CD4-positive, alpha-beta memory T cell (primary cell): ENCODE measurements around the gene SUCLA2. TPM values are rescaled to one million over a fixed set of nuclear protein-coding genes. Genes with fewer than 3 reads are reported as not detected.
A peak's percentile ranks its signal among the peaks of the same experiment; 100 is the strongest.

Experiments
- CTCF ChIA-PET: fragments of 350-600 bp; sonication (Branson Sonifier 250); formaldehyde crosslinking; loops from one replicate; lab custom pipeline; 2021; ENCODE audit warnings: inconsistent platforms; ENCODE audit not compliant: partially characterized antibody; lab: Charles Lee
- POLR2A ChIA-PET: fragments of 350-600 bp; sonication (Branson Sonifier 250); formaldehyde crosslinking; loops from one replicate; lab custom pipeline; 2021; ENCODE audit not compliant: partially characterized antibody; lab: Charles Lee
- DNase-seq, 5 donors: peaks; one replicate each; pipeline versions ENCODE4 v3.0.0 to v3.0.0-alpha.2; 2020 to 2022; ENCODE audit warnings: mixed read lengths in 1 of 5
- H3K27ac ChIP-seq: one replicate; pipeline ENCODE4 v1.7.0; 2013; ENCODE audit warnings: low read depth, low read length
- H3K27me3 ChIP-seq: 2 replicates; pipeline ENCODE4 v1.7.0; 2013; ENCODE audit warnings: mild to moderate bottlenecking, low read length, moderate library complexity; ENCODE audit not compliant: insufficient read depth
- H3K36me3 ChIP-seq: 2 replicates; pipeline ENCODE4 v1.7.0; 2013; ENCODE audit warnings: mild to moderate bottlenecking, low read length, moderate library complexity; ENCODE audit not compliant: insufficient read depth
- H3K4me1 ChIP-seq: 2 replicates; pipeline ENCODE4 v1.7.0; 2013; ENCODE audit warnings: mild to moderate bottlenecking, low read length, moderate library complexity; ENCODE audit not compliant: insufficient read depth
- H3K4me3 ChIP-seq, 2 donors: one replicate each; pipeline ENCODE4 v1.7.0; 2013; ENCODE audit warnings: low read length in 2 of 2, mild to moderate bottlenecking in 1 of 2
- H3K9me3 ChIP-seq, 2 donors: one replicate each; pipeline ENCODE4 v1.7.0; 2013; ENCODE audit warnings: low read length in 2 of 2, control low read depth in 1 of 2; ENCODE audit not compliant: control insufficient read depth in 1 of 2
- H3K27ac Mint-ChIP-seq, 7 donors: one replicate each; pipeline ENCODE4 v1.8.0; 2020 to 2021; ENCODE audit warnings: mixed read lengths in 7 of 7, mild to moderate bottlenecking in 6 of 7, inconsistent platforms in 3 of 7, moderate library complexity in 3 of 7
- H3K27me3 Mint-ChIP-seq, 2 donors: one replicate each; pipeline ENCODE4 v1.8.0; 2020 to 2021; ENCODE audit warnings: mixed read lengths in 2 of 2
- H3K36me3 Mint-ChIP-seq, 2 donors: one replicate each; pipeline ENCODE4 v1.8.0; 2020 to 2021; ENCODE audit warnings: mixed read lengths in 2 of 2, inconsistent platforms in 1 of 2, mild to moderate bottlenecking in 1 of 2
- H3K4me1 Mint-ChIP-seq, 4 donors: one replicate each; pipeline ENCODE4 v1.8.0; 2020 to 2021; ENCODE audit warnings: mixed read lengths in 4 of 4, mild to moderate bottlenecking in 1 of 4
- H3K4me3 Mint-ChIP-seq, 8 donors: one replicate each; pipeline ENCODE4 v1.8.0; 2020 to 2021; ENCODE audit warnings: mixed read lengths in 8 of 8, mild to moderate bottlenecking in 7 of 8, moderate library complexity in 6 of 8, inconsistent platforms in 3 of 8
- H3K9me3 Mint-ChIP-seq, 8 donors: one replicate each; pipeline ENCODE4 v1.8.0; 2020 to 2021; ENCODE audit warnings: mixed read lengths in 8 of 8, mild to moderate bottlenecking in 5 of 8, inconsistent platforms in 3 of 8, moderate library complexity in 1 of 8
- intact Hi-C: fragments of 100-400 bp; cut with micrococcal nuclease; formaldehyde crosslinking; loops from one replicate; pipeline ENCODE4 v1.15.1; 2023
- polyA plus RNA-seq, 2 donors: library from polyadenylated mRNA; unstranded; fragments of 300-500 nt; fragmentation: Illumina TruSeq; gene quantifications; one replicate each; pipeline ENCODE4 v1.2.3, GENCODE V29; 2021
- total RNA-seq, 2 experiments: library from RNA; stranded (reverse); gene quantifications; one replicate each; pipeline ENCODE4 v1.2.3, GENCODE V29; 2021

The SUCLA2 gene
- total and polyA plus RNA-seq, 4 experiments from 2014 or later = 16.2 to 29.7 (median 28.7) TPM

DNA sequence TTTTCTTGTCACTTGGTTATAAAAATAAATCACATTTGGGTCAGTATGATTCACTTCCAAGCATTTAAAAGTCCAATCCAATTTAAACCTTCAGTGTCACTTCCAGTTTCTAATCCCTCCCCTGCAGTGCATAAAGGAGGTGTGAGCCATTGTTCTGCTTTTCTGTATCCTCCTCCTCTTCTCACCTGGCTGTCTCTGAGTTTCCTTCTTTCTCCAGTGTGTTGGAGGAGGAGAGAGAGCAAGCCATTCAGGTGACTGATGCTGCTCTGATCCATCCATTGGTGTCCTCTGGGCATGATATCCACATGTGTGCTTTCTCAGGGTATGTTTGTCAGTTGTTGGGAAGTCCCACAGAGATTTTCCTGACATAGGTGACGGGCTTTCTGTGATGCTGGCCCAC lies 37.7 kb upstream of the SUCLA2 start:
- H3K4me1 Mint-ChIP-seq = peaks cover 13 to 41% (median 29%) of the 10 kb centered on the region in 4 donors
- H3K36me3 ChIP-seq = peaks cover 4% of the 10 kb centered on the region
- H3K4me3 ChIP-seq = no peak overlapping the region
- no peak for DNase-seq
- H3K27ac Mint-ChIP-seq = peak overlapping the region; percentile 95 to 99 (median 97)
- no peaks in the 10 kb centered on the region for H3K27me3 ChIP-seq
- no peaks in the 10 kb centered on the region for H3K27me3 Mint-ChIP-seq
- H3K27ac ChIP-seq = peak overlapping the region; percentile 94
- ChIA-PET CTCF (interaction anchor here (0.6 to 3.6 kb wide), 23 partner anchors 10 to 778 kb away, joined by 3 to 49 read pairs (median 4); partner anchors contain the start of genes ITM2B and MED4), POLR2A (interaction anchor here (1.2 to 2.6 kb wide), 3 partner anchors 9 to 265 kb away, joined by 5 to 39 read pairs (median 11); partner anchors contain the start of genes MED4 and RB1)
- intact Hi-C loops = loop anchor here (1.0 to 10.0 kb wide), 11 partner anchors 37 to 1896 kb away; partner anchors contain the start of genes CAB39L, FNDC3A, ITM2B and KPNA3
- peaks cover 16 to 21% of the 10 kb centered on the region in 2 donors for H3K36me3 Mint-ChIP-seq
- H3K9me3 Mint-ChIP-seq = no peaks in the 10 kb centered on the region
- H3K4me3 Mint-ChIP-seq = peak overlapping the region; percentile 87 to 96 (median 93)
- H3K4me1 ChIP-seq = peaks cover 31% of the 10 kb centered on the region
- H3K9me3 ChIP-seq = no peaks in the 10 kb centered on the region

DNA sequence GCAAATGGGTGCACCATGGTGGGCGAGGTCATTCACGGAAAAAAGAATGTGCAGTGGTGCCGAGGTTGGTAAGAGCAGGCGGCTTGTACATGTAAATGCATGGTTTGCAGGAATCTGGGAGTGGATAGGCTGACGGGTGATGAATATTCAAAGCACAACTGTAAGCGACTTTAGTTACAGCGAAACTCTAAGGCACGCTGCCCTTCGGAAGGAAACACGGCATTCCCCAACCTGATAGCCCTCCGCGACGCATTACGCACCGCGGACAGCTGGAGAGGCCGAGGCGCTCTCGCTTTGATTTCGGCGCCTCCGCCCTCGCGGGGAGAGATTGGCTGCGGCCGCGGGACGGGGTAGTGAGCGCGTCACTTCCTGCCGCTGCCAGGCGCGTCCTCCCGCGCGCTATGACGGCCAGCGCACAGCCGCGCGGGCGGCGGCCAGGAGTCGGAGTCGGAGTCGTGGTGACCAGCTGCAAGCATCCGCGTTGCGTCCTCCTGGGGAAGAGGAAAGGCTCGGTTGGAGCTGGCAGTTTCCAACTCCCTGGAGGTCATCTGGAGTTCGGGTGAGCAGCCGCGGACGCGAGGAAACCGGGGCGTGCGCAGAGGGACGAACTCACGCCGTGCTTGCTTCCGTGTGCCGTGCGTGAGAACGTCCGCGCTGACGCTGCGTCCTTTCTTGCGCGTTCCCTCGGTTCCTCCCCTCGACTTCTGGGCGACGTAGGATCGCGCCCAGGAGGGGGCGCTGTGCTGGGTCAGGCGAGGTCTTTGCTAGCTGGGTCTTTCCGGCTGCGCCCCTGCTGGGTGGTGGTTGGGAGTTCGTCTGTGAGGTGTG lies 36.5 kb upstream of the SUCLA2 start, which contains the start of gene NUDT15:
TSS of gene NUDT15 (plus strand) at position 381 of the 828 bp plus-strand sequence. CDS start at position 402, 21 bp downstream.
- peak within 1 kb of the TSS; percentile 83 to 87 for H3K4me3 ChIP-seq
- H3K36me3 ChIP-seq = peaks cover 4% of the 10 kb centered on the region
- ChIA-PET CTCF (interaction anchor here (0.7 to 3.6 kb wide), 29 partner anchors 9 to 779 kb away, joined by 3 to 49 read pairs (median 4); partner anchors contain the start of genes ITM2B and MED4), POLR2A (interaction anchor here (0.6 to 2.6 kb wide), 20 partner anchors 10 to 1754 kb away, joined by 3 to 39 read pairs (median 4); partner anchors contain the start of genes FNDC3A, ITM2B, MED4 and RB1)
- H3K9me3 Mint-ChIP-seq = no peaks in the 10 kb centered on the region
- H3K4me1 ChIP-seq = peaks cover 24% of the 10 kb centered on the region
- H3K4me1 Mint-ChIP-seq = peaks cover 13 to 32% (median 27%) of the 10 kb centered on the region in 4 donors
- intact Hi-C loops = loop anchor here (1.0 to 10.0 kb wide), 11 partner anchors 36 to 1897 kb away; partner anchors contain the start of genes CAB39L, FNDC3A, ITM2B and KPNA3
- DNase-seq = peak; percentile 96 to 97 (median 97)
- H3K36me3 Mint-ChIP-seq = peaks cover 16 to 21% of the 10 kb centered on the region in 2 donors
- peak within 1 kb of the TSS; percentile 94 for H3K27ac ChIP-seq
- H3K27me3 Mint-ChIP-seq = no peaks in the 10 kb centered on the region
- H3K4me3 Mint-ChIP-seq = peak within 1 kb of the TSS; percentile 87 to 96 (median 93)
- H3K27ac Mint-ChIP-seq = peak within 1 kb of the TSS; percentile 95 to 99 (median 97)
- no peaks in the 10 kb centered on the region for H3K27me3 ChIP-seq
- no peaks in the 10 kb centered on the region for H3K9me3 ChIP-seq

DNA sequence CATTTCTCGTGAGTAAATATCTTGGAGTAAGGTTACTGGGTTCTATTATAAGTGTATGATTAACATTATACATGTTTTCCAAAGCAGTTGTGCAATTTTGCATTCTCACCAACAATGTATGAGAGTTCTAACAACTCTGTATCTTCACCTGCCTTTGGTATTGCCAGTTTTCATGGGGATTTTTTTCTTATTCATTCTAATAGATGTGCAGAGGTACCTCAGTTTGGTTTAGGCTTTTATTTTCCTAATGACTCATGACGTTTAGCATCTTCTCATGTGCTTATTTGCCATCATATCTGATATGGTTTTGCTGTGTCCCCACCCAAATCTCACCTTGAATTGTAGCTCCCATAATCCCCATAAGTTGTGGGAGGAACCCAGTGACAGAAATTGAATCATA lies 28.8 kb upstream of the SUCLA2 start:
- Histone ChIP-seq H3K27ac (no peak overlapping the region), H3K4me3 (no peak overlapping the region), H3K9me3 (no peaks in the 10 kb centered on the region), H3K27me3 (no peaks in the 10 kb centered on the region), H3K36me3 (peaks cover 3% of the 10 kb centered on the region), H3K4me1 (no peaks in the 10 kb centered on the region)
- Mint-ChIP-seq H3K4me3 (no peak overlapping the region), H3K4me1 (peaks cover 2 to 10% (median 5%) of the 10 kb centered on the region in 4 donors), H3K27ac (no peak overlapping the region), H3K9me3 (peaks cover 0 to 6% (median 0%) of the 10 kb centered on the region in 8 donors), H3K27me3 (no peaks in the 10 kb centered on the region), H3K36me3 (peaks cover 21 to 31% of the 10 kb centered on the region in 2 donors)
- ChIA-PET CTCF (no interaction called here), POLR2A (no interaction called here)
- no peak for DNase-seq
- intact Hi-C loops = loop anchor here (10.0 kb wide), 4 partner anchors 555 to 1905 kb away; partner anchors contain the start of genes CAB39L, SETDB2 and SPRYD7

DNA sequence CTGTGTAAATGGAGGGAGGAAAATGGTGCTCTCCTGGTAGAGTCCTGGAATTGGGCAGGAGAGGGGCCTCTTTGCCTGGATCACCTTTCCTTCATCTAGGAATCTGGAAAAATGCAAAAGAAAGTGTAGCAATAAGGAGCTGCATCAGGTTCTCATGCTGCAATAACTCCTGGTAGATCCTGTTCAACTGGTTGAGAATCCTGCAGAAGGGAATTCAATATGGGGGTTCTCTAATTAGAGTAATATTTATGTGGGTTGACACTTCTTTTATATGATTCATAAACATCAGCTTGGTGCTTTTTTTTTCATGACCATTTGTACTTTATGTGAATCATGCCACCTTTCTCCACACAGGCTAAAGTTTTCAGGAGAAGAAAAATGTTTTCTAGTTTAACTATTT lies 27.0 kb upstream of the SUCLA2 start:
- Mint-ChIP-seq H3K4me3 (no peak overlapping the region), H3K27ac (no peak overlapping the region), H3K9me3 (peaks cover 0 to 6% (median 0%) of the 10 kb centered on the region in 8 donors), H3K27me3 (no peaks in the 10 kb centered on the region), H3K36me3 (peaks cover 18 to 27% of the 10 kb centered on the region in 2 donors), H3K4me1 (peaks cover 0 to 6% (median 4%) of the 10 kb centered on the region in 4 donors)
- Histone ChIP-seq H3K4me1 (no peaks in the 10 kb centered on the region), H3K36me3 (peaks cover 3% of the 10 kb centered on the region), H3K27me3 (no peaks in the 10 kb centered on the region), H3K4me3 (no peak overlapping the region), H3K9me3 (no peaks in the 10 kb centered on the region), H3K27ac (no peak overlapping the region)
- ChIA-PET POLR2A (no interaction called here), CTCF (no interaction called here)
- intact Hi-C loops = no loop called here
- no peak for DNase-seq

DNA sequence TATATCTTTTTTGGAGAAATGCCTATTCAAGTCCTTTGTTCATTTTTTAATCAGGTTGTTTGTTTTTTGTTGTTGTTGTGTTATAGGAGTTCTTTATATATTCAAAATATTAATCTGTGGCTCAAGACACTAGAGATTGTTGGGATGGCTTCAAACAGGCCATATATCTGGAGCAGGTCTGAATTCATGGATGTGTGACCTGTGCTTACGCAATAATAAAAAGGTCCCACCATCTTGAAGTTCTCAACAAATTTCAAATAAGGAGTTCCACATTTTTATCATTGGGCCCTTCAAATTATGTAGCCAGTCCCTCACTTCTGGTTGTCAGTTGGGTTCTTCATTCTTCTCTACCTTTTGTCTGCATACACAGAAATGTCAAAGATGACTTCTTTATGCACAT lies 18.7 kb upstream of the SUCLA2 start:
- CTCF ChIA-PET = no interaction called here
- H3K27ac Mint-ChIP-seq = no peak overlapping the region
- intact Hi-C loops = no loop called here
- Histone ChIP-seq H3K36me3 (no peaks in the 10 kb centered on the region), H3K27ac (no peak overlapping the region), H3K4me3 (no peak overlapping the region), H3K4me1 (no peaks in the 10 kb centered on the region), H3K27me3 (no peaks in the 10 kb centered on the region), H3K9me3 (no peaks in the 10 kb centered on the region)
- no peaks in the 10 kb centered on the region for H3K27me3 Mint-ChIP-seq
- H3K4me3 Mint-ChIP-seq = no peak overlapping the region
- peaks cover 0 to 2% (median 0%) of the 10 kb centered on the region in 8 donors for H3K9me3 Mint-ChIP-seq
- no peak for DNase-seq
- H3K36me3 Mint-ChIP-seq = peaks cover 3 to 11% of the 10 kb centered on the region in 2 donors
- peaks cover 0 to 6% (median 5%) of the 10 kb centered on the region in 4 donors for H3K4me1 Mint-ChIP-seq
- POLR2A ChIA-PET = no interaction called here

GRCh38 chr13:48018637-48019036 lies 17.6 kb upstream of the SUCLA2 start:
- no peak for DNase-seq
- Histone ChIP-seq H3K36me3 (no peaks in the 10 kb centered on the region), H3K27ac (no peak overlapping the region), H3K27me3 (no peaks in the 10 kb centered on the region), H3K4me1 (no peaks in the 10 kb centered on the region), H3K4me3 (no peak overlapping the region), H3K9me3 (no peaks in the 10 kb centered on the region)
- no peak overlapping the region for H3K27ac Mint-ChIP-seq
- H3K27me3 Mint-ChIP-seq = no peaks in the 10 kb centered on the region
- peaks cover 0 to 2% (median 0%) of the 10 kb centered on the region in 8 donors for H3K9me3 Mint-ChIP-seq
- peaks cover 9 to 22% of the 10 kb centered on the region in 2 donors for H3K36me3 Mint-ChIP-seq
- peaks cover 0 to 6% (median 4%) of the 10 kb centered on the region in 4 donors for H3K4me1 Mint-ChIP-seq
- no peak overlapping the region for H3K4me3 Mint-ChIP-seq
- intact Hi-C loops = no loop called here
- CTCF ChIA-PET = interaction anchor here (0.7 to 1.4 kb wide), 2 partner anchors 19 to 22 kb away, joined by 3 to 5 read pairs; partner anchors contain the start of gene NUDT15
- POLR2A ChIA-PET = no interaction called here

- H3K9me3 ChIP-seq = no peaks in the 10 kb centered on the region
- H3K27me3 ChIP-seq = no peaks in the 10 kb centered on the region
- Mint-ChIP-seq H3K27me3 (no peaks in the 10 kb centered on the region), H3K4me1 (peaks cover 0 to 2% (median under 1%) of the 10 kb centered on the region in 4 donors), H3K36me3 (peaks cover 13 to 30% of the 10 kb centered on the region in 2 donors), H3K9me3 (peaks cover 0 to 2% (median 0%) of the 10 kb centered on the region in 8 donors), H3K4me3 (no peak overlapping the region), H3K27ac (no peak overlapping the region)
- CTCF ChIA-PET = no interaction called here
- no peak overlapping the region for H3K4me3 ChIP-seq
- no peaks in the 10 kb centered on the region for H3K4me1 ChIP-seq
- H3K36me3 ChIP-seq = no peaks in the 10 kb centered on the region
- intact Hi-C loops = no loop called here
- POLR2A ChIA-PET = no interaction called here
- no peak for DNase-seq
- no peak overlapping the region for H3K27ac ChIP-seq
Observed at GRCh38 chr13:48014359-48014758, 13.3 kb upstream of the SUCLA2 start.
